GM12873 (cell line): Measurements from ENCODE around the gene STK32A.

Experiments used
- TF ChIP-seq, protein P1 (sequence below): IDR thresholded peaks from 2 replicates; pipeline ENCODE4 v1.5.1; 2012; ENCODE audit warnings: low read depth, mild to moderate bottlenecking, moderate library complexity, low read length, control low read depth; ENCODE audit not compliant: insufficient read depth; ENCODE audit errors: missing control alignments

Gene STK32A

DNA sequence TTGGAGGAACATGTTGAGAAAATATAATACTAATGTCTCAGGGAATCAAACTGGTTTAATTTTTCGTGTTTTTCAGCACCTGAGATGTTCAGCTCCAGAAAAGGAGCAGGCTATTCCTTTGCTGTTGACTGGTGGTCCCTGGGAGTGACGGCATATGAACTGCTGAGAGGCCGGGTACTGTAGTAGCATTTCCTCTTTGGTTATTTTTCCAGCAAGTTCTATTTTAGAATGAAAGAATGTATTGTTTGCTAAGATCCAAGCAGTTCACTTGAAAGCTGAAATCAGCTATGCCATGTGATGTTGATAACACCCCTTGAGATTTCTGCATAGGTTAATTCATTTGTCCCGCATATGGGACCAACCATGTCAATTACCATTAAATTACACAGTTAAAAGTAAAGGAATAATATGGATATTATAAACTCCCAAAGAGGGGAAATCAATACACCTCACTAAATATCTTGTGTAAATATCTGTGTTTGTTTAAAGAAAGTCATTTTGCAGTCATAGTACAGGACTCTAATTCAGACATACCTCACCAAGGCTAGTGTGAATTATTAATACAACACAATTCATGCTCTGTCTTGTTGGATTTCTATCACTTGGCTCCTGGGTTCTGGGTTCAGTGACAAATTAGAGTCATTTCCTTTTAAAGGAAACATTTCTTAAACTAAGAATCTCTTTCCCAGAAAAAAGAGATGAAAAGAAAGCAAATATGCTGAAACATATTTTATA, 126.8 kb downstream of the STK32A start:
- TF ChIP-seq, protein P1, sequence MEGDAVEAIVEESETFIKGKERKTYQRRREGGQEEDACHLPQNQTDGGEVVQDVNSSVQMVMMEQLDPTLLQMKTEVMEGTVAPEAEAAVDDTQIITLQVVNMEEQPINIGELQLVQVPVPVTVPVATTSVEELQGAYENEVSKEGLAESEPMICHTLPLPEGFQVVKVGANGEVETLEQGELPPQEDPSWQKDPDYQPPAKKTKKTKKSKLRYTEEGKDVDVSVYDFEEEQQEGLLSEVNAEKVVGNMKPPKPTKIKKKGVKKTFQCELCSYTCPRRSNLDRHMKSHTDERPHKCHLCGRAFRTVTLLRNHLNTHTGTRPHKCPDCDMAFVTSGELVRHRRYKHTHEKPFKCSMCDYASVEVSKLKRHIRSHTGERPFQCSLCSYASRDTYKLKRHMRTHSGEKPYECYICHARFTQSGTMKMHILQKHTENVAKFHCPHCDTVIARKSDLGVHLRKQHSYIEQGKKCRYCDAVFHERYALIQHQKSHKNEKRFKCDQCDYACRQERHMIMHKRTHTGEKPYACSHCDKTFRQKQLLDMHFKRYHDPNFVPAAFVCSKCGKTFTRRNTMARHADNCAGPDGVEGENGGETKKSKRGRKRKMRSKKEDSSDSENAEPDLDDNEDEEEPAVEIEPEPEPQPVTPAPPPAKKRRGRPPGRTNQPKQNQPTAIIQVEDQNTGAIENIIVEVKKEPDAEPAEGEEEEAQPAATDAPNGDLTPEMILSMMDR: no peak

DNA sequence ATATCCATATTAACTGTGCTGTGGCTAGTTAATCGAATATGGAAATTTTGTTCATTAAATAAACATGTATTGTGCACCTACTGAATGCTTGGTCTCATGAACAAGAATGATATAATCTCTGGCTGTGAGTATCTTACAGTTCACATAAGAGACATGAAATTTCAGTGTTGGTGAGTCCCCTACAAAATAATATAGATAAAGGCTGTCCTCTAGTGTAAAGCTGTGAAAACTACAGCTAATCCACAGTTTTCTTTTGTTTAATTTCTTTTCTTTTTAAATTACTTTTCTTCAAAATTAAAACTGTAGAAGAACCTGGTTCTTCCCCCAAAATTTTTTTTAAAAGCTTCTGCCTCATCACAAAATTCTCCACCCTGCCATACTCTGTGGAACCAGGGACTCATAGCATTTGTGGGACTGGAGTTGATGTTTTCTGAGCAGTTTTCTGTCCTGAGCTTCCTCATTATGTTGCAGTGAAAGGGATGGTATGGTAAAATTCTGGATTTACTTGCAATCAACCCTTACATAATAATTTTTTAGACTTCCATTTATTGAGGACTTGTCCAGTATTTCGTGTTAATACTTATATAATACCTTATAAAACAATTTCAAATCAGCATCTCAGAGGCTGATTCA, 135.0 kb downstream of the STK32A start:
- TF ChIP-seq, protein P1: peak; percentile 31

DNA sequence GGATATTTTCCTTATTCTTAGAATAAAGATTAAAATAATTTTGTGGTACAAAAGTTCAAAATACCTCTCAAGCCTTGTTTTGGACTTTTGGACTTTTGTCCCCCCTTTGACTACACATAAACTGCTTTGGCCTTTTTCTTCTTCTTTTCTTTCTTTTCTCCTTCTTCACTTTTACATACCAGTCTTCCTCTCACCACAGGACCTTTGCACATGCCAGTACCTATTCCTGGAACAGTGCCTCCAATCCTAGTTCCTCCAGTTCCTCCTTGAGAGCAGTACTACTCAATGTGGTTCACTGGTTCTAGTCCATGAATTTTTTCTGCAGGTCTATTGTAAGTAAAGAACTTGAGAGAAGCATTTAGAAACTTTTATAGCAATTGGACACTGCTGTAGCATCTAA, 136.5 kb downstream of the STK32A start:
- TF ChIP-seq, protein P1: no peak

DNA sequence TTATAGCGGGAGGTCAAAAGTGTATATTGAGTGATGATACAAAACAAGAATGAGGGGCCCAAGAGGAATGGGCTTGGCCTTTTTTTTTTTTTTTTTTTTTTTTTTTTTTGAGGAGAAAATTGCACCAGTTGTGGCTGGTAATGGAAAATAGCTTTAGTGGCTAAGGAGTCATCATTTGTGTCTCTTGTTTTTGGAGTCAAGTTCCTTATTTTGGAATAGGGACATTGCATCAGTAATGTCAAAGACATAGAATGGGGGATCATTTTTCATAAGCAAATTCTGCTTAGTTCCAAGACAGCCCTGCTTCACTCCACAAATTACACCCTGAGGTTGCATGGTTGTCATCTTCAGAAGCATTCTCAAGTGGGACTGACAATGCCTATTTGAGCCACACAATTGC, 137.4 kb downstream of the STK32A start:
- TF ChIP-seq, protein P1: no peak

DNA sequence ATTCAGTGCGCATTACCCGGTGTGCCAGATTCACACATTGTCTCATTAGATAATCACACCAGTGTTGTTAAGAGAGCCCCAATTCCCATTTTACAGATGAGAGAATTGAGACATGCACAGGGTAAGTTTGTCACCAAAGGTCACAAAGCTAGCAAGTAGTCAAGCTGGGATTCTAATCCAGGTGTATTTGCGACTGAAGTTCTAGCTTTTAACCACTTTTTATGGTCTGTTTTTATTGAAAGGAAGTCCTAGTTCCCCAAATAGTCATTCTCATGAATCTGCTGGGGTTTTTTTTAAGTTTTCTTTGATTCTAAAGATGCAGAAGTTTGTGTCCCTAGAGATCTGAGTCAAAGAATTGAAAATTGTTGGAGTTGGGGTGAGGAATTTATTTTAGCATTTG, 138.5 kb downstream of the STK32A start:
- TF ChIP-seq, protein P1: no peak

DNA sequence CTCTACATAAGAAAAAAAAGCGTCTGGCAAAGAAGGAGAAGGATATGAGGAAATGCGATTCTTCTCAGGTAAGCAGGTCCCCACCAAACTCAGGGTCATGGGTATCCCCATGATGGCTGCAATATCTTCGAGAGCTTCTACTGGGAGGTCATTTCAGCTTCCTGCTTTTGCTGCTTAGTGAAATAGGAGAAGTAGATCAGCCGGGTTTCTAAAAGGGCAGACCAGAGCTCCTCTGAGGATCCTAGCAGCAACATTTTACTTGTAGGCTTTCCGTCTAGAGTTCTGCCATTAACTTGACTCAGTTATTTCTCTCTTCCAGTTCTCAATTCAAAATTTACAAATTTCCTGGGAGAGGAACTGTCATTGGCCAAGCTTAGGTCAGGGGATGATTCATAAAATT, 140.3 kb downstream of the STK32A start:
- TF ChIP-seq, protein P1: no peak

DNA sequence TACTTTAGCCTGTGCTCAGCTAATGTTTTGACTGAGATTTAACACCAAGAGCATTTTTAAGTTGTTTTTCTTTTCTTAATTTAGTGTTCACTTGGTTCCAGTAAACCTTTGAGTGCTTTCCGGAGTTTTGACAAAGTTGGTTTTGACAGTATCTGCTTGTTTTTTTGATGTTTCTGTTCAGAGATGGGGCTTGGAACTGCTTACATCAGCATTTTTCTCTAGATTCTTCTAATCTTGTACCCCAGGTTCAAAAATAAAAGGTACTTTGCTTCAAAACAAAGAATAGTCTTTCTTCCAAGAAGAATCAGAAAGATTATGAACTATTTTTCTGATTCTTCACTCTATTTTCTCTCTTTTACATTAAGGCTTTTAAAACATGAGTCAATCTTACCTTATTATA, 142.9 kb downstream of the STK32A start:
- TF ChIP-seq, protein P1: no peak
